GM21447 (cell line): ENCODE measurements around the gene MRPS24.
"Not testable (repeated sequence)": the region's sequence is repeated elsewhere in the genome, so short reads cannot be mapped to it uniquely, and the experiment has no call there.

Source experiments
- ATAC-seq: cut with Tn5 transposase; IDR thresholded peaks from one replicate; pipeline ENCODE4 v1.9.1; 2021; ENCODE audit not compliant: unreplicated experiment

The MRPS24 gene

DNA sequence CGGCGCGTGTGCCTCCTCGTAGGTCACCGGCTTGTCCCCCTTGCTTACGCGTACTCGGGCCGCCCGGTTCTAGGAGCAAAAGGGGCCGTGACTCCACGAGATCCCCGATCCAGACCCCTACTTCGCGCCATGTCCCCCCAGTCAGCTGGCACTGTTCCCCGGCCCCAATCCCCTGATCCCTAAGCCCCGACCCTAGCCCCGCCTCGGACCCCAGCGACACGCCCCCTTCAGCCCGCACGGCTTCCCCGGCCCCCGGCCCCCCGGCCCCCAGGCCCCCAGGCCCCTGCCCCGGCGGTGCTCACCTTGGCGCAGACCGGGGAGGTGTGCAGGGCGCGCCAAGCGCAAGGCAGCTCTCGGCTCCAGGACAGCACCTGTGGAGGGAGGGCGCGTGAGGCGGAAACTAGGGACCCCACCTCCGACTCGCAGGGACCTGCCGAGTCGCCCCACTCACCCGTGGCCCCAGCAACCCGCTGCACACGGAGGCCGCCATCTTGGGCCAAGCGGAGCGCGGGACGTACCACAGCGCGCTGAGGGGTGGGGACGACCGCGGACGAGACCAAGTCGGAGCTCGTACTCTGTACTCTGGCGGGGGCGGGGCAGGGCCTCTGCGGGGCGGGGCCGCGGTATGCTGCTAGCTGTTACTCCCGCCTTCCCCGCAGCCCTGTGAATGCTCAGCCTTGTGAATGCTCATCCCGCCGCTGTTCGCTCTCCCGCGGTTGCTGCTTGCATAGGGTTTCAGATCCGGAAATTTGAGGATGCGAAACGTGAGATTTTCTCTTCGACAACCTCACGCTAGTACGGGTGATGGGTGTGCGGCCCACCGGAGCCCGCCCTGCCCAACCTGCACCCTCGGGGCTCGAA, at the start of gene MRPS24:
Gene MRPS24, minus strand, starts transcription at position 512 of the 861 bp plus-strand sequence. Its CDS starts 22 bp downstream, at position 490.
- peak; percentile 87 for ATAC-seq

DNA sequence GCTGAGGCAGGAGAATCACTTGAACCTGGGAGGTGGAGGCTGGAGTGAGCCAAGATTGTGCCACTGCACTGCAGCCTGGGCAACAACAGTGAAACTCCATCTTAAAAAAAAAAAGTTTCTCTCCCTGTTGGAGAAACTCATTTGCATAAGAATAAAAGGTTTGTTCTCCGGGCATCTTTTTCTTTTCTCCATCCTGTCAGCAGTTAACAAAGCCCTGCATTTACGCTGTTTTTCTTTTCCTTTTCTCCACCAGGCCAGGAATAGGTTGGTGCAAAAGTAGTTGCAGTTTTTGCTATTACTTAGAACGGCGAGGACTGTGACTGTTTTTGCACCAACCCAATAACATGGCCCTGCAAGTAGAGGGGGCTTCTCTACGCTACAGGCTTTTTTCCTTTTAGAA, 46.6 kb upstream of the MRPS24 start:
- ATAC-seq = no peak

DNA sequence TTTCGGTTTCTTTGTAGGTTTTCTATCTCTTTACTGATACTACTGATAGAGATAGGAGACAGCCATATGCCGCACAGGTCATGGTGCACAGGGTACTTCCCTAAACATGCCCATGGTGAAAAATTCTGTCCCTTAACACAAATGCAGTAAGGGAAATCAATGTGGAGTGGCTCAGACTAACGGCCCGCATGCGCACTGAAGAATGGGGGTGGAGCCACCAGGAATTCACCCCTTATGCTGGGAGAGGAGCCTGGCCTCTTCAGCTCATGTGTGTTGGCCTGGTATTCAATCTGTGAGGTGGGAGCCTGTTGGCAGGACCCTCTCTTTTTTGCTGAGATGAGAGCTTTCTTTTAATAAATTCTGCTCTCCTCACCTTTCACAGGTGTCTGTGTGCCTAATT, 45.5 kb upstream of the MRPS24 start:
- ATAC-seq = no peak

DNA sequence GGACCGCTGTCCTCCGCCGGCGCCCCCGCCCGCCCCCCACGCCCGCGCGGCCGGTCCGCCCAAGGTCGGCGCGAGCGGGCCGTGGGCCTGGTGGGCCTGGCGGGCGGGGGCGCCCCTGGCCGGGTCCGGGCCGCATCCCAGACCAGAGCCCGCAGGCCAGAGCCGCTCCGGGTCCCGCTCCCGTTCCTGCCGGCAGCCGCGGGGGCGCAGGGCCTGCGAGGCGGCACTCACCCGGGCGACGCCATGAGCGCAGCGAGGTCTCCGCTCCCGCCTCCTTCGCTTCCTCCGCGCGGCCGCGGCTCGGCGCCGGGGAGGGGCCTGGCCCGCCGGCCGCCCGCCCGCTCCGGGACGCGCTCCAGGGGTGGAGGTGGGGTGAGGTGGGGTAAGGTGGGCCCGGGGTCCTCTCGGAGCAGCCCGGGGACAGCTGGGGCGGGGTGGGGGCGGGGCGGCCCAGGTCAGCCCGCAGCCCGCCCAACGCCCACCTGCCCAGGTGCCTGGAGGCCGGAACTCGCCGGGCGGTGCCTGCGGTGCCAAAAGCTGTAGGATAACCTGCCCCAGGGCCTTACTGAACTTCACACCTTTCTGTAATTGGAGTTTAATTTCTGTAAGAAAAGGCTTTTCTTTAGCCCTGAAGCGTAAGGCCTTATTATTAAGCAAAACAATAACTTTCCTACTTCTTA, 37.2 kb upstream of the MRPS24 start, which contains the start of gene URGCP:
Gene URGCP, minus strand, starts transcription at position 266 of the 680 bp plus-strand sequence. Its CDS starts 21 bp downstream, at position 245.
- ATAC-seq = peak; percentile 77

DNA sequence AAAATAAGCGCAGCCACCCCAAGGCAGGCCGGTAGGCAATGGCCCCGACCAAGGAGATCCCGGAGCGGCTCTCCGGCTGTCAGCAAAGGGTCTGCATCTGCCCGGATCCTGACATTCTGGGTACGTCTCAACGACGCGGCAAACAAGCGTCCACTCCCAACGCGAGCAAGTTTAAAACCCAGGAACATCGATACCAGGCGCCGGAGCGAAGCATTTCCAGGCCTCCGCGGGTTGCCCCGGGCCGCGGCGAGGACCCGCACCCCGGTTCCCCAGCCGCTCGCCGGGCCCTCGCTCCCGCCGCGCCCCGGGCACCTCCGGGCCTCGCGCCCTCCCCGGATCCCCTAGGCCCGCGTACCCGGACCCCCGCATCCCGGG, 36.6 kb upstream of the MRPS24 start:
- ATAC-seq = peak; percentile 36

DNA sequence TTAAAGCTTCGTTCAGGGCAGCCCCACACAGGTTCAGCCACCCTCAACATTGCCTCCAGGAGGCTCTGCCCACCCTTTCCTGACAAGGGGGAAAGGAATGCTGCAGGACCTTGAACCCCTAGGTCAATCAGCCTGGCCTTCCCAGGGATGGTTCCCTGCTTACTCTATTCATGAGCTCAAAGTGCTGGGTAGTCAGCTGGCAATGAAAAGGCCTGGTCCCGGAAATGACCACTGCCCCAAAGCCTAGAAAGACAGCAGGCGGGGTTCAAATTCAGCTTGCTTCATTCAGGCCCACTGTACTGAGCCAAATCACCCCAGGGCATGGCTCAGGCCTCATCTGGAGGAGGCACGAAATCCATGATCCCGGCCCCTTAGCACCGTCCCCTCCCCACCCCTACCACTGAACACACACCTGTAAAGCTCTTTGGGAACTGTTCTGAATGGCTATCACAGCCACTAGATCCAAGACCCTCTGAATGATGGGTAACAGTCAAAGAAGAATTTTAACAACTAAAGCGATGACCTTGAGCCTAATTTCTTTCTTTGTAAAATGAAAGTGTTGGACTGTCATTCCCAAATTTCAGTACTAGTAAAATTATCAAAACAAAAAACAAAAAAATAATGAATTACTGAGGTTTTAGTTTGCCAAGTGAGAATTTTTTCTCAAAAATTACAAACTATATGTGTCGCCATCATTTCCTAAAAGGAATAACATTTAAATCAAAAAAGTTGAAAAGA, 36.1 kb upstream of the MRPS24 start:
- no peak for ATAC-seq

DNA sequence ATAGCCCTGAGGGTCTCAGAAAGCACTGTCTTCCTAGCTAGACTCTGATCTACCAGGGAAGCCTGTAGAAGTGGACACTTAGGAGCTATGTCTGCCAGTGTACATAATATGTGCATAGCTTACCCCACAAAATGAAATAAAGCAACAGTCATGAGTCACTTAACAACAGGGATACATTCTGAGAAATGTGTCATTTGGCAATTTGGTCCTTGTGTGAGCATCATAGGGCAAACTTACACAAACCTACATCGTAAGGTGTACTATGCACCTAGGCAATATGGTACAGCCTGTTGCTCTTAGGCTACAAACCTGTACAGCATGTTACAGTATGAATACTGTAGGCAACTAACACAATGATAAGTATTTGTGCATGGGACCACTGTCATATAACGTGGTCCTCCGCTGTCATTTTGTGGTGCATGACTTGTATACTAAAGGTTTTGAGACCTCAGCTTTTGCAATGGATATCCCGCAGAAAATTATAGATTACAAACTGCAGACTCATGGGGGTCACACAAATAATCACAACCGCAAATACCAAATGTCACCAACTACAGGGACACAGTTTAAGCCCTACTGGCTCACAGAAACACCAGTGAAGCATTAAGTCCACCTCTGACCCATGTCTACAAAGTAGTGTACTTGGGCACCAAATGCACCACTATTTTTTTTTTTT, 35.4 kb upstream of the MRPS24 start:
- ATAC-seq = no peak

DNA sequence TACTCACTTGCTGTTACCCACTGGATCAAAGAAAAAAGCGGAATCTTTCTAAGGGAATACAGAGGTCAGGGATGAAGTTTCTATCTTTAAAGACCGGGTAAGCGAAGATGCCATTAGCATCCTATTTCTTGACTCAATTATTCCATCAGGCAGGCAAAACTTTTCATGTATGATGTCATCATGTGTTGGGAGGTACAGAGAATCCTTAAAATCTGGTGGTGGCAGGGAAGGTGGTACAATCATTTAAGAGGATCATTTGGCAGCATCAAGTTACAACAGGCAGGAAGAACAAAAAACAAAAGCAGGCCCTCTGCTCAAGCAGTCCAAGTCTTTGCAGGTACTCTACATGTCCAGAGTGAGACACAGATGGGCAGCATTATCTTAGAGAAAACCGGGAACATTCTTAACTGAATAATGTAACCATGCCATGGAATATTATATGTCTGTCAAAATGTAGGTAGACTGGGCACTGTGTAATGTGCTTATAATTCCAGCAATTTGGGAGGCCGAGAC, 33.3 kb upstream of the MRPS24 start:
- ATAC-seq = no peak

DNA sequence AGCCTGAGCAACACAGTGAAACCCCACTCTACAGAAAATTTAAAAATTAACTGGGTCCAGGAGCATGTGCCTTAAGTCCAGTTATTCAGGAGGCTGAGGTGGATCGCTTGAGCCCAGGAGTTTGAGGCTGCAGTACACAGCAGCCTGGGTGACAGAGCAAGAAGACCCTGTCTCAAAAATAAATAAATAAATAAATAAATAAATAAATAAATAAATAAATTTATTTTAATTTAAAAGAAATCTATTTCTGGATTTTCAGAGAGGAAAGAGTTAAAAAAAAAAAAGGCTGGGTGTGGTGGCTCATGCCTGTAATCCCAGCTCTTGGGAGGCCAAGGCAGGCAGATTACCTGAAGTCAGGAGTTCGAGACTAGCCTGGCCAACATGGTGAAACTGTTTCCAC, 29.3 kb upstream of the MRPS24 start:
- not testable (repeated sequence) for ATAC-seq

DNA sequence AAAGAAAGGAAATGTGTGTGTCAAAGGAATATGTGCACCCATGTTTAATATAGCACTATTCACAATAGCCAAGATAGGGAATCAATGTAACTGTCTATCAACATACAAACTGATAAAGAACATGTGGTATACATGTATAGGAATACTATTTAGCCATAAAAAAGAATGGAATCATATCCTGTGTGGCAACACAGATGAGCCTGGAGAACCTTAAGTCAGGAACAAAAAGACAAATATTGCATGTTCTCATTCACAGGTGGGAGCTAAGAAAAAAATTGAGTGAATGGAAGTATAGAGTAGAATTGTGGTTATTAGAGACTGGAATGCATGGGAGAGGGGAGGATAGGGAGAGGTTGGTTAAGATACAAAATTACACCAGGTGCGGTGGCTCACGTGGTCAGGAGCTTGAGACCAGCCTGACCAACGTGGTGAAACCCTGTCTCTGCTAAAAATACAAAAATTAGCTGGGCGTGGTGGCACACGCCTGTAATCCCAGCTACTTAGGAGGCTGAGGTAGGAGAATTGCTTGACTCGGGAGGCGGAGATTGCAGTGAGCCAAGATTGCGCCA, 26.6 kb upstream of the MRPS24 start:
- ATAC-seq = no peak

DNA sequence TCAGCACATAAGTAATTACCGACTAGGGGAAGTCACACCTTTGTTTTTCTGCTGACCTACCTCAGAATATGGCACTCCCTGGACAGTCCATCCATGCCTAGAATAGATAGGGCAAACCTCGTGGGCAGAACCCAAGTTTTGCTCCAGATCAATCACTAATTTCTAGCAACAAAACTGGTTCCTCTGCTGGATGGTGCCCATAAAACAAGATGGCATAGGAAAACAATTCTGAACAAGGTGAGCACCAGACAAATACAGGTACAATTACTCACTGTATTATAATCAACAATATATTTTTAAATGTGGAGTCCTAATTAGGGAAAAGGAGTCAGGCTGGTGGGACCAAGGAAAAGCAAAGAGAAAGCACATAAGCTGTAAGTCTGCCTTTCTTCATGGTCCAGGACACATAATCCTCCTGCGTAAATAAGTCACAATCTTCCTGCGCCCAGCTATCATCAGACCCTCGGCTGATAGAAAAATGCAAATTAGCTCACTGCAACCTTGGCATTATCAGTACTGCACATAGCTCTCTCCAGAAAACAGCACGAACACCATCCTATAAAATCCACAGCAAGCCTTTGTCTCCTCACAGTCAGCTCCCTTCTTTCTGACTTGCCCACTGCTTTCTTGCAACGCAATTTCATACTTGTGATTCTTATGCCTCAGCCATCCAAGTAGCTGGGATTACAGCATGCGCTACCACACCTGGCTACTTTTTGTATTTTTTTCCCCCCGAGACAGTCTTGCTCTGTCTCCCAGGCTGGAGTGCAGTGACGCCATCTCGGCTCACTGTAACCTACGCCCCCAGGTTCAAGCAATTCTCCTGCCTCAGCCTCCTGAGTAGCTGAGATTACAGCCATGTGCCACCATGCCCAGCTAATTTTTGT, 22.0 kb upstream of the MRPS24 start:
- no peak for ATAC-seq

DNA sequence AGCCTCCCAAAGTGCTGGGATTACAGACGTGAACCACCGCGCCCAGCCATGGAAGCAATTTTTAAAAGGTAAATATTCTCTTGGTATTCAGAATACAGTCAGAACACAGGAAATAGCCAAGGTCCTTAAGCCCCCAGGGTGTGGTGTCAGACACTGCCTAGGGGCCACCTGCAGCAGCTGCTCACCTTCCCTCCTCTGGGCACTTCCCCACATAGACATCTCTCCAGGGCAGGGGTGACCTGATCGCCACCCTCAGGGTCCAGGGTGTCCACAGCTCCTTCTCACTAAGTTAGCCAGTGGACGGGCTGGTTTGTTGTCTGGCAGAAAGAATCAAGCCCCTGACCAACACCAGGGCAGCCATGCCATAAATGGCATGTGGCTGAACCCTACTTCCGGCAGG, 21.2 kb upstream of the MRPS24 start:
- ATAC-seq = no peak

DNA sequence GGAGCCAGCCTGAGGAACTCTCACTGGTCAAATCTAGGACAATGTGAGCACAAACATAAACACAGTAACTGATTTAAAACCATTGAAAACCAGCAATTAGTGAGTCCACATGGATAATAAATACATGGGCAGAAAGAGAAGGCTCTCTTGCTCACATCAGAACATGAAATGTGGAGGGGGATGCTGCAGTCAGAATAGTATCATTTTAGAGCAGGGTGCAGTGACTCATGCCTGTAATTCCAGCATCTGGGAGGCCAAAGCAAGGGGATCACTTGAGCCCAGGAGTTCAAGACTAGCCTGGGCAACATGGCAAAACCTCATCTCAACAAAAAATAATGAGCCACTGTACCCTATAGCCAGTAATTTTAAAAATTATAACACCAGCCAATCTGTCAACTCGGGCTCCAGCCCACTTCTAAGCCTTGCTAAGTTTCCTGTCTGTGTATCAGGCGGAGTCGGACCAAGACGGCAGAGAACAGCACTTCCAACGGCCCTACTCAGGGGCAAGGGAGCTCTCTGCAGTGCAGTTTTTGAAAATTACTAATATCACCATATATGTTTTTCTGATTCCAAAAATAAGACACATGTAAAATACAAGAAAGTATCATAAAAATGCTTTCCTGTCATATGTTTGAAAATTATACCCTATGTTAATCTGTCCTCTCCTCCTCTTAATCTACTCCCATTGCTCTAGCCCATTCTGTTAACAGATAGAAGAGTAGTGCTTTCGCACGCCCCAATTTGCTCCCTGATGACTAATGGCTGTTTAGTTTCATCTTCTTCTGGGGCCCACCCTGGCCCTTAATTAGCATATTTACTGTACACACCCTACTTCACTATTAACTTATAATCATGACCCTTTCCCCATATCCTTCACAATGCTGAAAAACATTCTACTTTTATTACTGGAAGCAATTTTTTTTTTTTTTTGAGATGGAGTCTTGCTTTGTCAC, 20.0 kb upstream of the MRPS24 start:
- no peak for ATAC-seq

DNA sequence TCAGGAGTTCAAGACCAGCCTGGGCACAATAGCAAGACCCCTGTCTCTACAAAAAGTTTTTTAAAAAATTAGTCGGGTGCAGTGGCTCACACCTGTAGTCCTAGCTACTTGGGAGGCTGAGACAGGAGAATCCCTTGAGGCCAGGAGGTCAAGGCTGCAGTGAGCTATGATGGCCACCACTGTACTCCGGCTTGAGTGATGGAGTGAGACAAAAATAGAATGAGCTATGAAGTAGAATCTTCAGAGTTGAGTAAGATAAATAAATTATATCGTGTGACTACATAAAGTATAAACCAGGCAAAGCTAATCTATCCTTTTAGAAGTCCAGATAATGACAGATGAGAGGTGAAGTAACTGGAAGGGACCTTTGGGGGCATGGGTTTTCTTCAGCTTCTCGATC, 15.3 kb upstream of the MRPS24 start:
- no peak for ATAC-seq

DNA sequence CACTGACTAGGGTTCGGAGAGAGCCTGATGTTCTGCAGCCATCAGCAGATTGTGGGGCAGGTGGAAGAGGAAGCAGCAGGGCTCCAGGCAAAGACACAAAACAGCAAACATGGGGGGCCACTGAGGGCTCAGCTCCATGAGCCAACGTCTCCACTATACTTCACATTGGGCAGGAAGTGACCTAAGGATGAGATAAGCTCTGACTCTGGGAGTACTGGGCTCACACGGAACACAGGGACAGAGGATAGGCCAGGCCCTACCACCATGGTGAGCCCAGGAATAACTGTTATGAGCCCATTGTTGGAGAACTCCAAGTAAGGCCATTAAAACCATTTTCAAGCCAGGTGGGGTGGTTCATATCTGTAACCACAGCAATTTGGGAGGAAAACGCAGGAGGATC, 14.9 kb upstream of the MRPS24 start:
- ATAC-seq = no peak

DNA sequence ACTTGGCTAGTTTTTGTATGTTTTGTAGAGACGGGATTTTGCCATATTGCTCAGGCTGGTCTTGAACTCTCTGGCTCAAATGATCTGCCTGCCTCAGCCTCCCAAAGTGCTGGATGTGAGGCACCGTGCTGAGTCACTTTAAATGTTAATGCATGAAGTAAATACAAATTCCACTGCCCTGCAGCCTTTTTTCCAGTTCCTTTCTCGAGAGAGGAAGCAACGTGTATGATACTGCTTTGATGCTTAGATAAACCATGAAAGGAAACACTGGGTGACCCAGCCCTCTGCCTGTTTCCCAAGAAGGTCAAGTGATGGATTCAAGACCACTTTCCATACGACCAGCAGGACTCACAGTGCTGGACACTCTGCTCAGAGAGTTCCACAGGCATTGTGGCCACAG, 11.3 kb upstream of the MRPS24 start:
- no peak for ATAC-seq

DNA sequence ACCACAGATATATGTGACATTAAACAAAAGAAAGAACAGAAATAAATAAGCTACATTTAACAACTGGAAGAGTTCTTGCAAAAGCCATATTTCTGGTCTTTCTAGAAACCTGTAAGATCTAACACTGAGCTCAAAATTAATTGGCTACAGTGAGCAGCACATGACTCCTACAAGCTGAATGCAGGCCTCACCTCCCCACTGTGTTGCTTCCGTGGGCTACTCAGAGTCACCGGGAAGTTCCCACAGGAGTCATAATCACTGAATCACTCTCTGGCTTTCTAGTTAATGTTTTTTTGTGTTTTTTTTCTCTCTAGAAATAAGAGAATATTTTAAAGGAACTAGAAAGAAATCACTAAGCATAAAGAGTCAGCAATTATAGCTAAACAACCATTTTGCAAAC, 10.2 kb upstream of the MRPS24 start:
- ATAC-seq = no peak

DNA sequence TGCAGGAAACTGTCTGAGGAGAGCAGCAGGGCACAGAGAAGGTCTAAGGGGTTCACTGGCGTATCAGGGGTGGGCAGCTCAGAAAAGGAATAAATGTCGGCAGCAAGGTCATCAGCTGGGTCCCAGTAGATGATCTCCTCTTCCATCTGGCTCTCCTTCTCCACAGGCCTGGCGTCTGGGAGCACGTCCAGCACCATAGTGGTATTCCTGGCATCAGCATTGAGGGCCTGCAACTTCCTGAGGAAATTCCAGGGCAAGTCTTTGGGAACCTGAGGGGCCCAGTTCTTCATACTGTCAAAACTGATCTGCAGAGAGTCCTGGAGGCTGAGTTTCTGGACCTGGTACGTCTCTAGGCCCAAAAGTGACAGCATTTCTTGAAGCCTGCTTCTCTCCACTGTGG, 9.6 kb upstream of the MRPS24 start:
- ATAC-seq = no peak
